Liver (tissue), 3 donors: Measurements from ENCODE around the gene MFRP.

Experiments used
- EGR1 ChIP-seq, 2 donors: IDR thresholded peaks; 2 replicates each; pipeline ENCODE4 v1.6.1; 2016 to 2018; ENCODE audit warnings: antibody characterized with exemption in 2 of 2, low read depth in 2 of 2
- GABPA ChIP-seq, 2 donors: IDR thresholded peaks in 1 of 2; conservative IDR thresholded peaks in 1 of 2; 2 replicates each; pipeline ENCODE4 v1.6.1; 2016; ENCODE audit warnings: antibody characterized with exemption in 2 of 2, mild to moderate bottlenecking in 1 of 2, moderate library complexity in 1 of 2
- JUND ChIP-seq, 2 donors: IDR thresholded peaks; 2 replicates each; pipeline ENCODE4 v1.6.1; 2016; ENCODE audit warnings: antibody characterized with exemption in 2 of 2
- NR2F2 ChIP-seq: IDR thresholded peaks from 2 replicates; pipeline ENCODE4 v1.6.1; 2016; ENCODE audit warnings: antibody characterized with exemption
- RAD21 ChIP-seq, 2 donors: IDR thresholded peaks; 2 replicates each; pipeline ENCODE4 v1.6.1; 2016; ENCODE audit warnings: antibody characterized with exemption in 2 of 2, mild to moderate bottlenecking in 2 of 2
- REST ChIP-seq: IDR thresholded peaks from 2 replicates; pipeline ENCODE4 v1.6.1; 2016; ENCODE audit warnings: antibody characterized with exemption, mild to moderate bottlenecking
- RXRA ChIP-seq, 2 donors: IDR thresholded peaks; 2 replicates each; pipeline ENCODE4 v1.6.1; 2017 to 2018; ENCODE audit warnings: antibody characterized with exemption in 2 of 2, mild to moderate bottlenecking in 1 of 2
- TAF1 ChIP-seq: conservative IDR thresholded peaks from 2 replicates; pipeline ENCODE4 v1.6.1; 2016; ENCODE audit warnings: antibody characterized with exemption, mild to moderate bottlenecking
- YY1 ChIP-seq: IDR thresholded peaks from 2 replicates; pipeline ENCODE4 v1.6.1; 2016; ENCODE audit warnings: antibody characterized with exemption, mild to moderate bottlenecking
- TF ChIP-seq, protein P1 (sequence below): fragments of 150-350 bp; IDR thresholded peaks from 2 replicates; pipeline ENCODE4 v1.5.1; 2017; ENCODE audit warnings: improper control_type of control experiment, low read depth, low read length; ENCODE audit not compliant: missing input control
- TF ChIP-seq, protein P2 (sequence below): IDR thresholded peaks from 2 replicates; pipeline ENCODE4 v1.6.1; 2016; ENCODE audit warnings: antibody characterized with exemption
- TF ChIP-seq, protein P3 (sequence below): IDR thresholded peaks from 2 replicates; pipeline ENCODE4 v1.6.1; 2016; ENCODE audit warnings: antibody characterized with exemption
- TF ChIP-seq, protein P4 (sequence below): IDR thresholded peaks from 2 replicates; pipeline ENCODE4 v1.6.1; 2016; ENCODE audit warnings: antibody characterized with exemption
- donor health status: healthy.
- donor health status: healthy.

- TF ChIP-seq, protein P1, sequence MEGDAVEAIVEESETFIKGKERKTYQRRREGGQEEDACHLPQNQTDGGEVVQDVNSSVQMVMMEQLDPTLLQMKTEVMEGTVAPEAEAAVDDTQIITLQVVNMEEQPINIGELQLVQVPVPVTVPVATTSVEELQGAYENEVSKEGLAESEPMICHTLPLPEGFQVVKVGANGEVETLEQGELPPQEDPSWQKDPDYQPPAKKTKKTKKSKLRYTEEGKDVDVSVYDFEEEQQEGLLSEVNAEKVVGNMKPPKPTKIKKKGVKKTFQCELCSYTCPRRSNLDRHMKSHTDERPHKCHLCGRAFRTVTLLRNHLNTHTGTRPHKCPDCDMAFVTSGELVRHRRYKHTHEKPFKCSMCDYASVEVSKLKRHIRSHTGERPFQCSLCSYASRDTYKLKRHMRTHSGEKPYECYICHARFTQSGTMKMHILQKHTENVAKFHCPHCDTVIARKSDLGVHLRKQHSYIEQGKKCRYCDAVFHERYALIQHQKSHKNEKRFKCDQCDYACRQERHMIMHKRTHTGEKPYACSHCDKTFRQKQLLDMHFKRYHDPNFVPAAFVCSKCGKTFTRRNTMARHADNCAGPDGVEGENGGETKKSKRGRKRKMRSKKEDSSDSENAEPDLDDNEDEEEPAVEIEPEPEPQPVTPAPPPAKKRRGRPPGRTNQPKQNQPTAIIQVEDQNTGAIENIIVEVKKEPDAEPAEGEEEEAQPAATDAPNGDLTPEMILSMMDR: peak; percentile 19
- TF ChIP-seq YY1 (no peak), TAF1 (no peak), RAD21 (IDR thresholded peaks at IDR 0.05) (no peak), REST (no peak), JUND (IDR thresholded peaks at IDR 0.05) (no peak), RXRA (IDR thresholded peaks at IDR 0.05) (no peak), GABPA (IDR thresholded peaks at IDR 0.05 in 1 of 2, conservative IDR thresholded peaks at IDR 0.05 in 1 of 2) (no peak), NR2F2 (no peak), EGR1 (IDR thresholded peaks at IDR 0.05; ENCODE audit: low read depth in 2 of 2) (no peak)
- TF ChIP-seq, protein P2, sequence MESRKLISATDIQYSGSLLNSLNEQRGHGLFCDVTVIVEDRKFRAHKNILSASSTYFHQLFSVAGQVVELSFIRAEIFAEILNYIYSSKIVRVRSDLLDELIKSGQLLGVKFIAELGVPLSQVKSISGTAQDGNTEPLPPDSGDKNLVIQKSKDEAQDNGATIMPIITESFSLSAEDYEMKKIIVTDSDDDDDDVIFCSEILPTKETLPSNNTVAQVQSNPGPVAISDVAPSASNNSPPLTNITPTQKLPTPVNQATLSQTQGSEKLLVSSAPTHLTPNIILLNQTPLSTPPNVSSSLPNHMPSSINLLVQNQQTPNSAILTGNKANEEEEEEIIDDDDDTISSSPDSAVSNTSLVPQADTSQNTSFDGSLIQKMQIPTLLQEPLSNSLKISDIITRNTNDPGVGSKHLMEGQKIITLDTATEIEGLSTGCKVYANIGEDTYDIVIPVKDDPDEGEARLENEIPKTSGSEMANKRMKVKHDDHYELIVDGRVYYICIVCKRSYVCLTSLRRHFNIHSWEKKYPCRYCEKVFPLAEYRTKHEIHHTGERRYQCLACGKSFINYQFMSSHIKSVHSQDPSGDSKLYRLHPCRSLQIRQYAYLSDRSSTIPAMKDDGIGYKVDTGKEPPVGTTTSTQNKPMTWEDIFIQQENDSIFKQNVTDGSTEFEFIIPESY: no peak
- TF ChIP-seq, protein P3, sequence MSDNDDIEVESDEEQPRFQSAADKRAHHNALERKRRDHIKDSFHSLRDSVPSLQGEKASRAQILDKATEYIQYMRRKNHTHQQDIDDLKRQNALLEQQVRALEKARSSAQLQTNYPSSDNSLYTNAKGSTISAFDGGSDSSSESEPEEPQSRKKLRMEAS: no peak
- TF ChIP-seq, protein P4, sequence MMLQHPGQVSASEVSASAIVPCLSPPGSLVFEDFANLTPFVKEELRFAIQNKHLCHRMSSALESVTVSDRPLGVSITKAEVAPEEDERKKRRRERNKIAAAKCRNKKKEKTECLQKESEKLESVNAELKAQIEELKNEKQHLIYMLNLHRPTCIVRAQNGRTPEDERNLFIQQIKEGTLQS: no peak
Observed at GRCh38 chr11:119322360-119322739, 24.2 kb downstream of the MFRP start.
